ENCODE measurements around the gene ADNP.

GRCh38 chr20:50874758-50875665 is 56.2 kb downstream of the ADNP start:
- TF ChIP-seq, protein P1, sequence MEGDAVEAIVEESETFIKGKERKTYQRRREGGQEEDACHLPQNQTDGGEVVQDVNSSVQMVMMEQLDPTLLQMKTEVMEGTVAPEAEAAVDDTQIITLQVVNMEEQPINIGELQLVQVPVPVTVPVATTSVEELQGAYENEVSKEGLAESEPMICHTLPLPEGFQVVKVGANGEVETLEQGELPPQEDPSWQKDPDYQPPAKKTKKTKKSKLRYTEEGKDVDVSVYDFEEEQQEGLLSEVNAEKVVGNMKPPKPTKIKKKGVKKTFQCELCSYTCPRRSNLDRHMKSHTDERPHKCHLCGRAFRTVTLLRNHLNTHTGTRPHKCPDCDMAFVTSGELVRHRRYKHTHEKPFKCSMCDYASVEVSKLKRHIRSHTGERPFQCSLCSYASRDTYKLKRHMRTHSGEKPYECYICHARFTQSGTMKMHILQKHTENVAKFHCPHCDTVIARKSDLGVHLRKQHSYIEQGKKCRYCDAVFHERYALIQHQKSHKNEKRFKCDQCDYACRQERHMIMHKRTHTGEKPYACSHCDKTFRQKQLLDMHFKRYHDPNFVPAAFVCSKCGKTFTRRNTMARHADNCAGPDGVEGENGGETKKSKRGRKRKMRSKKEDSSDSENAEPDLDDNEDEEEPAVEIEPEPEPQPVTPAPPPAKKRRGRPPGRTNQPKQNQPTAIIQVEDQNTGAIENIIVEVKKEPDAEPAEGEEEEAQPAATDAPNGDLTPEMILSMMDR (IDR thresholded peaks at IDR 0.05): no peak
- TF ChIP-seq POLR2A (IDR thresholded peaks at IDR 0.05): no peak

Measured in esophagus squamous epithelium (tissue), 4 donors.